ENCODE results near the gene FHIT.

FHIT gene

GRCh38 chr3:60746043-60746638 lies 505.1 kb downstream of the FHIT start:
- peak in 1 of 2 donors; percentile 21 for DNase-seq (ENCODE audit: low read depth in 2 of 2)
- H3K4me3 ChIP-seq (replicated peaks in 1 of 2; ENCODE audit: low read depth in 2 of 2, low read length in 2 of 2): no peak overlapping the region
- no peak for TF ChIP-seq CTCF (IDR thresholded peaks at IDR 0.05; ENCODE audit: low read depth, low read length)

GRCh38 chr3:60743631-60744164 lies 507.6 kb downstream of the FHIT start:
- TF ChIP-seq CTCF (IDR thresholded peaks at IDR 0.05; ENCODE audit: low read depth, low read length): no peak
- peak in 1 of 2 donors; percentile 9 for DNase-seq (ENCODE audit: low read depth in 2 of 2)
- no peak overlapping the region for H3K4me3 ChIP-seq (replicated peaks in 1 of 2; ENCODE audit: low read depth in 2 of 2, low read length in 2 of 2)

GRCh38 chr3:60742606-60743145 lies 508.6 kb downstream of the FHIT start:
- TF ChIP-seq CTCF (IDR thresholded peaks at IDR 0.05; ENCODE audit: low read depth, low read length): peak; percentile 40
- peak; percentile 17 to 64 for DNase-seq (ENCODE audit: low read depth in 2 of 2)
- H3K4me3 ChIP-seq (replicated peaks in 1 of 2; ENCODE audit: low read depth in 2 of 2, low read length in 2 of 2): no peak overlapping the region

DNA sequence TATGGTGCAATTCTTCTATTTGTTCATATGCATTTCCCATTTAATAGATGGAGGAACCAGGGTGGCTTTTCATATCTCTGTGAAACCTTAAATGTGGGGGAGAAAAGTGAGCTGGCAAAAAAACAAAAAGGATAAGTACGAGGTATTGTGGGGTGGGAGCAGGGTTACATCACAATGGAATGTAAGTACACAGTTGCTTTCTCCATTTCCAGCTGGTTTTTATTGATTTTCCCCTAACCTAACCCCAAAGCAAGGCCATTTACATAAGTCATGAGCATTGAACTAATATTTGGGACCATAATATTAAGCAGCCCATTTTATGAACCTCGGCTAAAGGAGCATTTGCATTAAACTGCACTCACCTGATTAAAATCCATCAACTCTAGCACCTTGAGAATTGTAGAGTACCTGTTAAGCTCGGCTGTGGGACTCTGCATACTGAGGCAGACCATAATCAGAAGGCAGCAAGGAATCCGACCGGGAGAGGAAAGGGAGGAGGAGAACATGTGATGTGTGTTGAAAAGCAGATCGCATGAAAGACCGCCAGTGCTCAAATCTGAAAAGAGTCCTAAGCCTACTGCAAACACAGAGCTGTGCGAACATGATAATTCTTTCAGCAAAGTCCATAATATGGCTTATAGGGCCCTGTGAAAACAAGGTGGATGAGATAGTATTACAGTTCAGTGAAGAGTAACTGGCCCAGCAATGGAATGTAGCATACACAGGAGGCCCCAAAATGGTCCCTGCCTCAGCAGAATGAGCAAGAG lies 513.4 kb downstream of the FHIT start:
- no peak overlapping the region for H3K4me3 ChIP-seq (replicated peaks in 1 of 2; ENCODE audit: low read depth in 2 of 2, low read length in 2 of 2)
- no peak for DNase-seq (ENCODE audit: low read depth in 2 of 2)
- no peak for TF ChIP-seq CTCF (IDR thresholded peaks at IDR 0.05; ENCODE audit: low read depth, low read length)

DNA sequence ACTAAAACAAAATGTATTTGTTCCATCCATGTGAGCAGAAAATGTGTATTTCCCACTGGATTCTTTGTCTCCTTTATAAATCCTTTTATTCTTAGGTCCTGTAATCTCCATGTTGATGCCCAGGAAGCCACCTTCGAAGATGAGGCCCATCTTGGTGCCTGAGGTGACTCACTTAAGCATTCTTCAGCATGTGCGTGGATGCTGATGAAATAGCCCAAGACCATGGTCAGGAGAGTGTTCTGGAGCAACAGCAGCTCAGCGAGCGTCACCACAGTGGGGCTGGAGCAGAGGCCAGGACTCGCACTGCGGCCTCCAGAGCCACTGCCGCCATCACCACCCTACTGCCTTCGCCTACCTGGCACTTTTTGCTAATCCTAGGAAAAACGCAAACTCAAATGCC lies 520.9 kb downstream of the FHIT start:
- H3K4me3 ChIP-seq (replicated peaks in 1 of 2; ENCODE audit: low read depth in 2 of 2, low read length in 2 of 2): no peak overlapping the region
- no peak for DNase-seq (ENCODE audit: low read depth in 2 of 2)
- TF ChIP-seq CTCF (IDR thresholded peaks at IDR 0.05; ENCODE audit: low read depth, low read length): no peak

DNA sequence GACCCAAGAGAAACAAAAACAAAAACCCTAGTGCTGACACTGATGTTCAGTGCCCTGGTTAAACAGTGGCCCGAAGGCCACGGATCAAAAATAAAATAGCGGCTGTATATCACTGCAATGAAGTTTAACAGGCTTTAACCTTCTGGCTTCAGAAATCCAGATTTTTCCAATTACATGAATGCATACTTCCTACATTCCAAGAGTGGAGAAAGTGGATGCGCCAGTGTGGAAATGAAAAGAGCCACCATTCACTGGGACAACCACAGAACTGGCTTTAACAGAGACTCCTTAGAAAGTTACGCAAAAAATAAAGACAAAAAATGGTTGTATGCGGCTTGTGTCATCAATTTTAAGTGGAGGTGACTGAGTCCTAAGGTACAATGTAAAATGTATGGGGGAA lies 522.2 kb downstream of the FHIT start:
- no peak for DNase-seq (ENCODE audit: low read depth in 2 of 2)
- TF ChIP-seq CTCF (IDR thresholded peaks at IDR 0.05; ENCODE audit: low read depth, low read length): no peak
- no peak overlapping the region for H3K4me3 ChIP-seq (replicated peaks in 1 of 2; ENCODE audit: low read depth in 2 of 2, low read length in 2 of 2)

Data from cardiac fibroblast (primary cell).